ENCODE data around the gene DLGAP1. TPM values are rescaled to one million over a fixed set of nuclear protein-coding genes. Genes with fewer than 3 reads are reported as not detected.

The DLGAP1 gene
- total RNA-seq, 1 experiment from 2014 or later = 0.07 TPM

DNA sequence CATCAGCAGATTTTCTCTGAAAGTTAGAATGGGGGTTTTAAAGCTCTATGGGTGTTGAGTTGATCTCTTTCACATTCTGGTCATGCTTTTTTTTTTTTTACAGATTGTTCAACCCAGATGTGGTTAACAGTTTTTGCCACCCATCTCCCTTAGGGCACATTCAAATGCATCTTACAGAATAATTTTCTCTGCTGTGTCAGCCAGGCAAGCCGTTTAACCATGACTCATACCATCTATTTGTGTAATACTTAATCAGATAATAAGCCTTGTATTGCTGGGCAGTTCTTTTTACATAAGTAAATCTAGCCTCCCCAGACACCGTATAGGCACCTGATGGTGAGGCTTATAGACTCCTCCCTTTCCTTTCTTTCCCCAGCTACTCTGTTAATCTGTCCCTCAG is 943.1 kb downstream of the DLGAP1 start:
- H3K4me1 Mint-ChIP-seq (ENCODE audit: low read depth, unreplicated experiment) = peaks cover 6% of the 10 kb centered on the region
- H3K4me3 Mint-ChIP-seq (ENCODE audit: unreplicated experiment) = no peak overlapping the region
- intact Hi-C loops (cut with micrococcal nuclease; ENCODE audit: unreplicated experiment) = no loop called here
- BruUV-seq (replicated peaks) = no TSS peak
- no peaks in the 10 kb centered on the region for H3K9me3 Mint-ChIP-seq (ENCODE audit: unreplicated experiment)
- no peaks in the 10 kb centered on the region for H3K27me3 Mint-ChIP-seq (ENCODE audit: insufficient read depth, unreplicated experiment)
- TF ChIP-seq, protein P1, sequence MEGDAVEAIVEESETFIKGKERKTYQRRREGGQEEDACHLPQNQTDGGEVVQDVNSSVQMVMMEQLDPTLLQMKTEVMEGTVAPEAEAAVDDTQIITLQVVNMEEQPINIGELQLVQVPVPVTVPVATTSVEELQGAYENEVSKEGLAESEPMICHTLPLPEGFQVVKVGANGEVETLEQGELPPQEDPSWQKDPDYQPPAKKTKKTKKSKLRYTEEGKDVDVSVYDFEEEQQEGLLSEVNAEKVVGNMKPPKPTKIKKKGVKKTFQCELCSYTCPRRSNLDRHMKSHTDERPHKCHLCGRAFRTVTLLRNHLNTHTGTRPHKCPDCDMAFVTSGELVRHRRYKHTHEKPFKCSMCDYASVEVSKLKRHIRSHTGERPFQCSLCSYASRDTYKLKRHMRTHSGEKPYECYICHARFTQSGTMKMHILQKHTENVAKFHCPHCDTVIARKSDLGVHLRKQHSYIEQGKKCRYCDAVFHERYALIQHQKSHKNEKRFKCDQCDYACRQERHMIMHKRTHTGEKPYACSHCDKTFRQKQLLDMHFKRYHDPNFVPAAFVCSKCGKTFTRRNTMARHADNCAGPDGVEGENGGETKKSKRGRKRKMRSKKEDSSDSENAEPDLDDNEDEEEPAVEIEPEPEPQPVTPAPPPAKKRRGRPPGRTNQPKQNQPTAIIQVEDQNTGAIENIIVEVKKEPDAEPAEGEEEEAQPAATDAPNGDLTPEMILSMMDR (IDR thresholded peaks at IDR 0.05; ENCODE audit: insufficient read depth in 1 of 2, low read depth in 1 of 2, low read length in 1 of 2, severe bottlenecking in 1 of 2, unreplicated experiment in 1 of 2) = no peak
- ChIA-PET CTCF (interaction anchor here (0.6 kb wide), 1 partner anchor 788 kb away, joined by 3 read pairs; no protein-coding TSS in a partner anchor), POLR2A (no interaction called here)
- no peaks in the 10 kb centered on the region for H3K27me3 ChIP-seq (replicated peaks; ENCODE audit: control insufficient read depth, insufficient read depth, low read length)
- peaks cover 14% of the 10 kb centered on the region for H3K4me1 ChIP-seq
- H3K9me3 ChIP-seq = no peaks in the 10 kb centered on the region; the same call in 1 of the 2 replicates
- no peak overlapping the region for H3K4me3 ChIP-seq (ENCODE audit: low read depth, low read length)
- no peaks in the 10 kb centered on the region; the same call in 1 of the 2 replicates for H3K36me3 ChIP-seq (ENCODE audit: control insufficient read depth, insufficient read depth, low read length)
- H3K27ac Mint-ChIP-seq (ENCODE audit: unreplicated experiment) = no peak overlapping the region
- DNase-seq = no peak
- no peaks in the 10 kb centered on the region for H3K36me3 Mint-ChIP-seq (ENCODE audit: insufficient read depth, unreplicated experiment)

DNA sequence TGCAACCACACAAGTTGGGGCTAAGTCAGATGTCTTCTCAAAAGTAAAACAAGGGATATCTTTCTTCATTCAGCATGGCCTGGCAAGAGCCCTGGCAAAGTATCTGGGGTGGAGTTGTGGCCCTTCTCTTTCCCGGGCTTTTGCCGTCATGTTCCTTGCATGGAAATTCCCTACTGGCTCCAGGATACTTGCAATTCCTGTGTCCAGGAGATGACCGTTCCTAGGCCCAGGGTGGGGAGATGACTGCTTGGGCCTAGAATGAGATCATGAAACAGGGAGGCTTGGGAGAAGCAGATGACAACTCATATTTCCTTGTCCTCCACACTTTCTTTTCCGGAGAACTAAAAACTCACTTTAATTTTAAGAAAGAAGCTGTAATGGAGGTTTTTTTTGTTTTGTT is 944.2 kb downstream of the DLGAP1 start:
- ChIA-PET POLR2A (no interaction called here), CTCF (no interaction called here)
- no peak overlapping the region for H3K4me3 ChIP-seq (ENCODE audit: low read depth, low read length)
- no peaks in the 10 kb centered on the region for H3K36me3 ChIP-seq (ENCODE audit: control insufficient read depth, insufficient read depth, low read length)
- BruUV-seq (replicated peaks) = no TSS peak
- intact Hi-C loops (cut with micrococcal nuclease; ENCODE audit: unreplicated experiment) = no loop called here
- Mint-ChIP-seq H3K4me3 (ENCODE audit: unreplicated experiment) (no peak overlapping the region), H3K27me3 (ENCODE audit: insufficient read depth, unreplicated experiment) (no peaks in the 10 kb centered on the region), H3K36me3 (ENCODE audit: insufficient read depth, unreplicated experiment) (no peaks in the 10 kb centered on the region), H3K4me1 (ENCODE audit: low read depth, unreplicated experiment) (no peaks in the 10 kb centered on the region), H3K27ac (ENCODE audit: unreplicated experiment) (no peak overlapping the region), H3K9me3 (ENCODE audit: unreplicated experiment) (no peaks in the 10 kb centered on the region)
- TF ChIP-seq, protein P1 (IDR thresholded peaks at IDR 0.05; ENCODE audit: insufficient read depth in 1 of 2, low read depth in 1 of 2, low read length in 1 of 2, severe bottlenecking in 1 of 2, unreplicated experiment in 1 of 2) = no peak
- H3K4me1 ChIP-seq = peaks cover 3% of the 10 kb centered on the region
- H3K27me3 ChIP-seq (replicated peaks; ENCODE audit: control insufficient read depth, insufficient read depth, low read length) = no peaks in the 10 kb centered on the region
- no peak for DNase-seq
- H3K9me3 ChIP-seq = no peaks in the 10 kb centered on the region

- no TSS peak for BruUV-seq (replicated peaks)
- ChIA-PET CTCF (no interaction called here), POLR2A (no interaction called here)
- H3K36me3 Mint-ChIP-seq (ENCODE audit: insufficient read depth, unreplicated experiment) = no peaks in the 10 kb centered on the region
- Histone ChIP-seq H3K36me3 (ENCODE audit: control insufficient read depth, insufficient read depth, low read length) (no peaks in the 10 kb centered on the region), H3K27me3 (replicated peaks; ENCODE audit: control insufficient read depth, insufficient read depth, low read length) (no peaks in the 10 kb centered on the region), H3K4me3 (ENCODE audit: low read depth, low read length) (no peak overlapping the region), H3K4me1 (no peaks in the 10 kb centered on the region; the same call in 1 of the 2 replicates), H3K9me3 (no peaks in the 10 kb centered on the region; the same call in 1 of the 2 replicates)
- H3K4me3 Mint-ChIP-seq (ENCODE audit: unreplicated experiment) = no peak overlapping the region
- H3K27me3 Mint-ChIP-seq (ENCODE audit: insufficient read depth, unreplicated experiment) = no peaks in the 10 kb centered on the region
- H3K9me3 Mint-ChIP-seq (ENCODE audit: unreplicated experiment) = no peaks in the 10 kb centered on the region
- intact Hi-C loops (cut with micrococcal nuclease; ENCODE audit: unreplicated experiment) = no loop called here
- TF ChIP-seq, protein P1 (IDR thresholded peaks at IDR 0.05; ENCODE audit: insufficient read depth in 1 of 2, low read depth in 1 of 2, low read length in 1 of 2, severe bottlenecking in 1 of 2, unreplicated experiment in 1 of 2) = no peak
- no peak for DNase-seq
- no peak overlapping the region for H3K27ac Mint-ChIP-seq (ENCODE audit: unreplicated experiment)
- H3K4me1 Mint-ChIP-seq (ENCODE audit: low read depth, unreplicated experiment) = no peaks in the 10 kb centered on the region
These were observed 945.1 kb downstream of the DLGAP1 start for GRCh38 chr18:3510024-3510423.

Measured in Caco-2 (cell line).